ENCODE data around the gene VAV3. TPM values are rescaled to one million over a fixed set of nuclear protein-coding genes. Genes with fewer than 3 reads are reported as not detected.
"Not testable (repeated sequence)": the region's sequence is repeated elsewhere in the genome, so short reads cannot be mapped to it uniquely, and the experiment has no call there.

VAV3 gene
- total and polyA plus RNA-seq, 10 of the 15 experiments (the other 5 are each of a cell fraction or from before 2014, with no cell fraction given) = 0.84 to 5.5 (median 3.4) TPM

- FAIRE-seq; CTCF ChIA-PET; SMC1A ChIA-PET (ENCODE audit: uncharacterized antibody, unreplicated experiment): not testable (repeated sequence)
Measured at GRCh38 chr1:108004919-108005318, 39.9 kb upstream of the VAV3 start.

GRCh38 chr1:108000620-108001111, 35.7 kb upstream of the VAV3 start:
- Histone ChIP-seq H3K36me3 (ENCODE audit: control insufficient read depth in 2 of 2, insufficient read depth in 2 of 2, low read length in 1 of 2) (no peaks in the 10 kb centered on the region), H3K4me3 (no peak overlapping the region), H3K27ac (ENCODE audit: control insufficient read depth, insufficient read depth) (no peak overlapping the region), H3K79me2 (ENCODE audit: control insufficient read depth, insufficient read depth, low read length) (no peaks in the 10 kb centered on the region), H3K4me1 (ENCODE audit: control insufficient read depth, insufficient read depth, low read length) (no peaks in the 10 kb centered on the region), H3K9me3 (replicated peaks; ENCODE audit: control insufficient read depth, insufficient read depth, low read length) (no peaks in the 10 kb centered on the region), H2AFZ (ENCODE audit: control insufficient read depth, low read depth, low read length) (no peak overlapping the region), H3K9ac (ENCODE audit: control insufficient read depth, insufficient read depth, low read length) (no peak overlapping the region), H3K27me3 (replicated peaks in 1 of 2; ENCODE audit: control insufficient read depth in 2 of 2, insufficient read depth in 2 of 2, low read length in 1 of 2) (no peaks in the 10 kb centered on the region), H4K20me1 (ENCODE audit: control insufficient read depth, insufficient read depth) (no peaks in the 10 kb centered on the region), H3K4me2 (ENCODE audit: control insufficient read depth, insufficient read depth) (no peak overlapping the region)
- WGBS (ENCODE audit: insufficient coverage, insufficient replicate concordance, low lambda C conversion rate, missing lambda C conversion rate) = 41% methylated on average over 2 of the region's 2 CpGs
- TF ChIP-seq PKNOX1 (IDR thresholded peaks at IDR 0.05) = no peak
- TF ChIP-seq RAD21 (IDR thresholded peaks at IDR 0.05; ENCODE audit: insufficient read depth, low read depth, low read length) = no peak
- TF ChIP-seq ASH2L (IDR thresholded peaks at IDR 0.05; ENCODE audit: borderline replicate concordance, low read depth) = no peak
- ChIA-PET RAD21 (ENCODE audit: unreplicated experiment) (interaction anchor here (0.6 kb wide), 1 partner anchor 106 kb away, joined by 3 read pairs; no protein-coding TSS in a partner anchor), SMC1A (ENCODE audit: uncharacterized antibody, unreplicated experiment) (interaction anchor here (0.6 kb wide), 1 partner anchor 486 kb away, joined by 3 read pairs; no protein-coding TSS in a partner anchor), POLR2A (interaction anchor here (0.7 kb wide), 1 partner anchor 236 kb away, joined by 8 read pairs; no protein-coding TSS in a partner anchor), CTCF (no interaction called here)
- intact Hi-C loops (cut with micrococcal nuclease; ENCODE audit: unreplicated experiment) = loop anchor here (2.0 kb wide), 1 partner anchor 20 kb away; no protein-coding TSS in a partner anchor
- no peak for ATAC-seq
- DNase-seq (ENCODE audit: low read depth, low spot score) = no peak
- in situ Hi-C loops (cut with MboI) = no loop called here
- no peak for FAIRE-seq
- BruUV-seq (replicated peaks) = no TSS peak

More at GRCh38 chr1:108004919-108005318, 39.9 kb upstream of the VAV3 start:
- H3K9ac ChIP-seq (ENCODE audit: control insufficient read depth, insufficient read depth, low read length); H3K4me2 ChIP-seq (ENCODE audit: control insufficient read depth, insufficient read depth); POLR2A ChIA-PET; H2AFZ ChIP-seq (ENCODE audit: control insufficient read depth, low read depth, low read length); RAD21 ChIA-PET (ENCODE audit: unreplicated experiment); BruUV-seq (replicated peaks); H3K9me3 ChIP-seq (replicated peaks; ENCODE audit: control insufficient read depth, insufficient read depth, low read length); H3K36me3 ChIP-seq (ENCODE audit: control insufficient read depth in 2 of 2, insufficient read depth in 2 of 2, low read length in 1 of 2); H3K4me3 ChIP-seq; H3K27me3 ChIP-seq (replicated peaks in 1 of 2; ENCODE audit: control insufficient read depth in 2 of 2, insufficient read depth in 2 of 2, low read length in 1 of 2); intact Hi-C loops (cut with micrococcal nuclease; ENCODE audit: unreplicated experiment); H4K20me1 ChIP-seq (ENCODE audit: control insufficient read depth, insufficient read depth); DNase-seq (ENCODE audit: low read depth, low spot score); ATAC-seq; H3K79me2 ChIP-seq (ENCODE audit: control insufficient read depth, insufficient read depth, low read length); H3K27ac ChIP-seq (ENCODE audit: control insufficient read depth, insufficient read depth); in situ Hi-C loops (cut with MboI): not testable (repeated sequence)
- 33% methylated on average over 3 of the region's 3 CpGs for WGBS (ENCODE audit: insufficient coverage, insufficient replicate concordance, low lambda C conversion rate, missing lambda C conversion rate)
- peaks cover 11% of the 10 kb centered on the region for H3K4me1 ChIP-seq (ENCODE audit: control insufficient read depth, insufficient read depth, low read length)

Data from GM12878 (cell line).